K562 (cell line): Measurements from ENCODE around the gene ATF5. TPM values are rescaled to one million over a fixed set of nuclear protein-coding genes. Genes with fewer than 3 reads are reported as not detected.

Experiments
- ATAC-seq: fragments of 200-7000 bp; cut with Tn5 transposase; 3 replicates; pipeline ENCODE4 v1.9.1; 2020; ENCODE audit warnings: moderate library complexity
- BruUV-seq: library from RNA; stranded (reverse); fragments of 400-500 nt; replicated peaks from 2 replicates; lab custom pipeline; 2021; lab: Mats Ljungman, UMichigan
- CTCF ChIA-PET: fragments of 300-600 bp; formaldehyde crosslinking; extraction: SDS; loops from one replicate; lab custom pipeline; 2021; ENCODE audit warnings: low intra/inter-chr PET ratio; lab: Yijun Ruan, JAX
- POLR2A ChIA-PET: fragments of 300-600, 350-650 bp; sonication (Branson Sonifier 250); formaldehyde crosslinking; extraction: SDS; loops from one replicate; lab custom pipeline; 2021; ENCODE audit warnings: antibody characterized with exemption, inconsistent platforms; lab: Yijun Ruan, JAX
- DNase-seq, 4 experiments: peaks; one replicate each; pipeline versions ENCODE4 v3.0.0 to v3.0.0-alpha.2; 2011 to 2018; ENCODE audit warnings: low spot score in 3 of 4, mixed read lengths in 3 of 4; ENCODE audit errors: extremely low read depth in 1 of 4
- FAIRE-seq: peaks from 2 replicates; lab custom pipeline; 2011; peaks lifted over from hg19 to GRCh38; lab: Jason Lieb, UNC
- H2AFZ ChIP-seq: 2 replicates; pipeline ENCODE4 v1.6.0; 2011; ENCODE audit warnings: low read depth, low read length, control low read depth, inconsistent platforms
- H3K27ac ChIP-seq: fragments of 200-600 bp; 3 replicates; pipeline ENCODE4 v1.8.0; 2011; ENCODE audit warnings: low read depth, mild to moderate bottlenecking, control low read depth, inconsistent platforms, low read length, moderate library complexity, mixed read lengths; ENCODE audit errors: extremely low read depth
- H3K27me3 ChIP-seq, 2 experiments: fragments of 300-600 bp in 1 of 2; 2 replicates in 1 of 2; 3 replicates in 1 of 2; pipeline versions ENCODE4 v1.6.0 to v1.8.0; 2011; ENCODE audit warnings: inconsistent platforms in 2 of 2, low read length in 2 of 2, mild to moderate bottlenecking in 1 of 2, mixed read lengths in 1 of 2, moderate library complexity in 1 of 2; ENCODE audit not compliant: control insufficient read depth in 2 of 2, insufficient read depth in 2 of 2
- H3K36me3 ChIP-seq: fragments of 300-600 bp; 3 replicates; pipeline ENCODE4 v1.8.0; 2011; ENCODE audit warnings: mild to moderate bottlenecking, low read length, inconsistent platforms; ENCODE audit not compliant: control insufficient read depth, insufficient read depth
- H3K4me1 ChIP-seq, 2 experiments: fragments of 200-600 bp in 1 of 2; replicated peaks in 1 of 2; 2 replicates in 1 of 2; 3 replicates in 1 of 2; pipeline versions ENCODE4 v1.5.1 to v1.8.0; 2011; ENCODE audit warnings: inconsistent platforms in 2 of 2, low read length in 2 of 2, mild to moderate bottlenecking in 1 of 2, mixed read lengths in 1 of 2, moderate library complexity in 1 of 2; ENCODE audit not compliant: control insufficient read depth in 2 of 2, insufficient read depth in 2 of 2
- H3K4me2 ChIP-seq: 2 replicates; pipeline ENCODE4 v1.6.1; 2011; ENCODE audit warnings: low read length, control low read depth, inconsistent platforms, mixed read lengths; ENCODE audit not compliant: insufficient read depth
- H3K4me3 ChIP-seq: fragments of 200-600 bp; sonication (generic), shearing (Covaris generic); 2 replicates; pipeline ENCODE4 v1.5.1; 2016; ENCODE audit warnings: control low read depth, inconsistent platforms
- H3K79me2 ChIP-seq: fragments of 200-600 bp; 3 replicates; pipeline ENCODE4 v1.8.0; 2011; ENCODE audit warnings: low read length, inconsistent platforms; ENCODE audit not compliant: control insufficient read depth, insufficient read depth
- H3K9ac ChIP-seq, 2 experiments: 2 replicates each; pipeline versions ENCODE4 v1.6.0 to v1.6.1; 2011; ENCODE audit warnings: low read depth in 2 of 2, low read length in 2 of 2, control low read depth in 1 of 2, inconsistent platforms in 1 of 2, mild to moderate bottlenecking in 1 of 2, mixed read lengths in 1 of 2; ENCODE audit not compliant: insufficient read depth in 1 of 2
- H3K9me1 ChIP-seq: one replicate; pipeline ENCODE4 v1.6.0; 2011; ENCODE audit warnings: inconsistent platforms, mild to moderate bottlenecking, low read length, moderate library complexity; ENCODE audit not compliant: control insufficient read depth, insufficient read depth
- H3K9me3 ChIP-seq: replicated peaks from 2 replicates; pipeline ENCODE4 v1.5.1; 2011; ENCODE audit warnings: low read depth, low read length, inconsistent platforms; ENCODE audit not compliant: control insufficient read depth, insufficient read depth
- H4K20me1 ChIP-seq: replicated peaks from 2 replicates; pipeline ENCODE4 v1.6.1; 2011; ENCODE audit warnings: low read length, inconsistent platforms, mixed read lengths; ENCODE audit not compliant: control insufficient read depth, insufficient read depth
- CXXC5 ChIP-seq: fragments of 250-450 bp; sonication (Bioruptor Pico); IDR thresholded peaks from 2 replicates; pipeline ENCODE4 v1.8.0; 2022; ENCODE audit warnings: inconsistent platforms, mild to moderate bottlenecking, moderate library complexity
- DMBX1 ChIP-seq: fragments of 250-450 bp; sonication (Bioruptor Pico); IDR thresholded peaks from 2 replicates; pipeline ENCODE4 v1.8.0; 2022; ENCODE audit warnings: inconsistent platforms, mild to moderate bottlenecking, moderate library complexity, borderline replicate concordance
- FOXJ2 ChIP-seq: fragments of 200-800 bp; sonication (Bioruptor generic); IDR thresholded peaks from 2 replicates; pipeline ENCODE4 v1.6.1; 2016; ENCODE audit warnings: missing genetic modification characterization, missing compliant biosample characterization
- MEF2D ChIP-seq: conservative IDR thresholded peaks from 2 replicates; pipeline ENCODE4 v1.6.1; 2016; ENCODE audit warnings: low read depth, missing genetic modification characterization, missing compliant biosample characterization
- YBX1 ChIP-seq: fragments of 450-650 bp; IDR thresholded peaks from 2 replicates; pipeline ENCODE4 v1.7.1; 2016; ENCODE audit warnings: mild to moderate bottlenecking
- WGBS: fragments of 100-300 bp; shearing (Covaris generic); methylation state at CpG from one replicate; pipeline ENCODE4 v1.1.6; 2016; ENCODE audit warnings: low coverage, mixed read lengths; ENCODE audit not compliant: insufficient coverage; ENCODE audit errors: missing lambda C conversion rate; 5-methylcytosine and 5-hydroxymethylcytosine counted together
- in situ Hi-C: fragments of 300-500 bp; cut with MboI; formaldehyde crosslinking; loops from 4 replicates; pipeline ENCODE4 v1.15.0; 2018; ENCODE audit warnings: inconsistent platforms, mixed read lengths
- intact Hi-C: fragments of 100-400 bp; cut with micrococcal nuclease; formaldehyde crosslinking; loops from 2 replicates; pipeline ENCODE4 v1.14.2; 2022
- polyA plus RNA-seq, 8 experiments: library from polyadenylated mRNA; depleted of rRNA in 4 of 8; stranded (reverse) in 5 of 8; unstranded in 3 of 8; fragments of >200 nt; fragmentation: Nextera tagmentation in 2 of 8; fragmentation: Illumina TruSeq in 1 of 8; extraction: Ambion mirVana in 2 of 8; extraction: Trizol in 1 of 8; gene quantifications; 2 replicates each; pipeline versions ENCODE4 v1.2.1 to v1.2.3, GENCODE V29; 2011 to 2014; ENCODE audit warnings: inconsistent platforms in 1 of 8, missing spikeins in 1 of 8
- total RNA-seq, 7 experiments: library from RNA; depleted of rRNA in 6 of 7; stranded (reverse); fragments of >200 nt in 6 of 7; fragmentation: Illumina TruSeq in 2 of 7; extraction: Trizol in 2 of 7; gene quantifications; 2 replicates each; pipeline versions ENCODE4 v1.2.1 to v1.2.3, GENCODE V29; 2011 to 2021; ENCODE audit warnings: low replicate concordance in 1 of 7
- TF ChIP-seq, protein P1 (sequence below): fragments of 200-600 bp; sonication (generic); IDR thresholded peaks from one replicate; pipeline ENCODE4 v1.6.1; 2012; ENCODE audit warnings: mild to moderate bottlenecking, low read depth, low read length, inconsistent platforms

ATF5 gene
- total and polyA plus RNA-seq, 9 of the 15 experiments (the other 6 are each of a cell fraction or from before 2014, with no cell fraction given) = 3.0 to 57.6 (median 11.1) TPM

- Histone ChIP-seq H3K9me1 (peaks cover 13% of the 10 kb centered on the region), H3K9me3 (no peaks in the 10 kb centered on the region), H3K9ac (peak overlapping the region in 1 of 2 experiments; percentile 94; a peak in 1 of 4 replicates), H3K4me1 (peaks cover 38 to 66% of the 10 kb centered on the region in 2 experiments), H3K79me2 (peaks cover 96% of the 10 kb centered on the region), H4K20me1 (peaks cover 18% of the 10 kb centered on the region), H3K27ac (no peak overlapping the region; the same call in 1 of the 3 replicates), H3K27me3 (no peaks in the 10 kb centered on the region), H2AFZ (no peak overlapping the region), H3K4me3 (peak overlapping the region; percentile 55; the same call in 1 of the 2 replicates)
- ChIA-PET POLR2A (interaction anchor here (6.4 kb wide), 1 partner anchor 12 kb away, joined by 105 read pairs; no protein-coding TSS in a partner anchor), CTCF (no interaction called here)
- intact Hi-C loops (loop anchor here (5.0 kb wide), 1 partner anchor 59 kb away; the partner anchor contains the start of gene PNKP), in situ Hi-C loops (no loop called here)
- BruUV-seq = no TSS peak
- WGBS = 60% methylated on average over 8 of the region's 10 CpGs
- ATAC-seq = no peak
- no peak for TF ChIP-seq MEF2D
- TF ChIP-seq, protein P1, sequence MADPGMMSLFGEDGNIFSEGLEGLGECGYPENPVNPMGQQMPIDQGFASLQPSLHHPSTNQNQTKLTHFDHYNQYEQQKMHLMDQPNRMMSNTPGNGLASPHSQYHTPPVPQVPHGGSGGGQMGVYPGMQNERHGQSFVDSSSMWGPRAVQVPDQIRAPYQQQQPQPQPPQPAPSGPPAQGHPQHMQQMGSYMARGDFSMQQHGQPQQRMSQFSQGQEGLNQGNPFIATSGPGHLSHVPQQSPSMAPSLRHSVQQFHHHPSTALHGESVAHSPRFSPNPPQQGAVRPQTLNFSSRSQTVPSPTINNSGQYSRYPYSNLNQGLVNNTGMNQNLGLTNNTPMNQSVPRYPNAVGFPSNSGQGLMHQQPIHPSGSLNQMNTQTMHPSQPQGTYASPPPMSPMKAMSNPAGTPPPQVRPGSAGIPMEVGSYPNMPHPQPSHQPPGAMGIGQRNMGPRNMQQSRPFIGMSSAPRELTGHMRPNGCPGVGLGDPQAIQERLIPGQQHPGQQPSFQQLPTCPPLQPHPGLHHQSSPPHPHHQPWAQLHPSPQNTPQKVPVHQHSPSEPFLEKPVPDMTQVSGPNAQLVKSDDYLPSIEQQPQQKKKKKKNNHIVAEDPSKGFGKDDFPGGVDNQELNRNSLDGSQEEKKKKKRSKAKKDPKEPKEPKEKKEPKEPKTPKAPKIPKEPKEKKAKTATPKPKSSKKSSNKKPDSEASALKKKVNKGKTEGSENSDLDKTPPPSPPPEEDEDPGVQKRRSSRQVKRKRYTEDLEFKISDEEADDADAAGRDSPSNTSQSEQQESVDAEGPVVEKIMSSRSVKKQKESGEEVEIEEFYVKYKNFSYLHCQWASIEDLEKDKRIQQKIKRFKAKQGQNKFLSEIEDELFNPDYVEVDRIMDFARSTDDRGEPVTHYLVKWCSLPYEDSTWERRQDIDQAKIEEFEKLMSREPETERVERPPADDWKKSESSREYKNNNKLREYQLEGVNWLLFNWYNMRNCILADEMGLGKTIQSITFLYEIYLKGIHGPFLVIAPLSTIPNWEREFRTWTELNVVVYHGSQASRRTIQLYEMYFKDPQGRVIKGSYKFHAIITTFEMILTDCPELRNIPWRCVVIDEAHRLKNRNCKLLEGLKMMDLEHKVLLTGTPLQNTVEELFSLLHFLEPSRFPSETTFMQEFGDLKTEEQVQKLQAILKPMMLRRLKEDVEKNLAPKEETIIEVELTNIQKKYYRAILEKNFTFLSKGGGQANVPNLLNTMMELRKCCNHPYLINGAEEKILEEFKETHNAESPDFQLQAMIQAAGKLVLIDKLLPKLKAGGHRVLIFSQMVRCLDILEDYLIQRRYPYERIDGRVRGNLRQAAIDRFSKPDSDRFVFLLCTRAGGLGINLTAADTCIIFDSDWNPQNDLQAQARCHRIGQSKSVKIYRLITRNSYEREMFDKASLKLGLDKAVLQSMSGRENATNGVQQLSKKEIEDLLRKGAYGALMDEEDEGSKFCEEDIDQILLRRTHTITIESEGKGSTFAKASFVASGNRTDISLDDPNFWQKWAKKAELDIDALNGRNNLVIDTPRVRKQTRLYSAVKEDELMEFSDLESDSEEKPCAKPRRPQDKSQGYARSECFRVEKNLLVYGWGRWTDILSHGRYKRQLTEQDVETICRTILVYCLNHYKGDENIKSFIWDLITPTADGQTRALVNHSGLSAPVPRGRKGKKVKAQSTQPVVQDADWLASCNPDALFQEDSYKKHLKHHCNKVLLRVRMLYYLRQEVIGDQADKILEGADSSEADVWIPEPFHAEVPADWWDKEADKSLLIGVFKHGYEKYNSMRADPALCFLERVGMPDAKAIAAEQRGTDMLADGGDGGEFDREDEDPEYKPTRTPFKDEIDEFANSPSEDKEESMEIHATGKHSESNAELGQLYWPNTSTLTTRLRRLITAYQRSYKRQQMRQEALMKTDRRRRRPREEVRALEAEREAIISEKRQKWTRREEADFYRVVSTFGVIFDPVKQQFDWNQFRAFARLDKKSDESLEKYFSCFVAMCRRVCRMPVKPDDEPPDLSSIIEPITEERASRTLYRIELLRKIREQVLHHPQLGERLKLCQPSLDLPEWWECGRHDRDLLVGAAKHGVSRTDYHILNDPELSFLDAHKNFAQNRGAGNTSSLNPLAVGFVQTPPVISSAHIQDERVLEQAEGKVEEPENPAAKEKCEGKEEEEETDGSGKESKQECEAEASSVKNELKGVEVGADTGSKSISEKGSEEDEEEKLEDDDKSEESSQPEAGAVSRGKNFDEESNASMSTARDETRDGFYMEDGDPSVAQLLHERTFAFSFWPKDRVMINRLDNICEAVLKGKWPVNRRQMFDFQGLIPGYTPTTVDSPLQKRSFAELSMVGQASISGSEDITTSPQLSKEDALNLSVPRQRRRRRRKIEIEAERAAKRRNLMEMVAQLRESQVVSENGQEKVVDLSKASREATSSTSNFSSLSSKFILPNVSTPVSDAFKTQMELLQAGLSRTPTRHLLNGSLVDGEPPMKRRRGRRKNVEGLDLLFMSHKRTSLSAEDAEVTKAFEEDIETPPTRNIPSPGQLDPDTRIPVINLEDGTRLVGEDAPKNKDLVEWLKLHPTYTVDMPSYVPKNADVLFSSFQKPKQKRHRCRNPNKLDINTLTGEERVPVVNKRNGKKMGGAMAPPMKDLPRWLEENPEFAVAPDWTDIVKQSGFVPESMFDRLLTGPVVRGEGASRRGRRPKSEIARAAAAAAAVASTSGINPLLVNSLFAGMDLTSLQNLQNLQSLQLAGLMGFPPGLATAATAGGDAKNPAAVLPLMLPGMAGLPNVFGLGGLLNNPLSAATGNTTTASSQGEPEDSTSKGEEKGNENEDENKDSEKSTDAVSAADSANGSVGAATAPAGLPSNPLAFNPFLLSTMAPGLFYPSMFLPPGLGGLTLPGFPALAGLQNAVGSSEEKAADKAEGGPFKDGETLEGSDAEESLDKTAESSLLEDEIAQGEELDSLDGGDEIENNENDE = no peak
- TF ChIP-seq FOXJ2 (tag) = no peak
- TF ChIP-seq DMBX1 = peak; percentile 18; the same call in 1 of the 2 replicates
- TF ChIP-seq YBX1 = no peak
- TF ChIP-seq CXXC5 = peak; percentile 25
- TF ChIP-seq, all 486 proteins: peak for 2
- Histone ChIP-seq H3K4me2 (peak overlapping the region; percentile 97), H3K36me3 (peaks cover 65% of the 10 kb centered on the region)
- DNase-seq (peak in 1 of 4 experiments; percentile 3), FAIRE-seq (no peak)
These were observed 2.5 kb upstream of the ATF5 start for GRCh38 chr19:49926515-49926914.
